GM21526 (cell line): Measurements from ENCODE around the gene ARHGEF16.

Source experiments
- ATAC-seq: cut with Tn5 transposase; IDR thresholded peaks from one replicate; pipeline ENCODE4 v1.9.1; 2021; ENCODE audit warnings: moderate library complexity; ENCODE audit not compliant: unreplicated experiment, low FRiP score

The ARHGEF16 gene

DNA sequence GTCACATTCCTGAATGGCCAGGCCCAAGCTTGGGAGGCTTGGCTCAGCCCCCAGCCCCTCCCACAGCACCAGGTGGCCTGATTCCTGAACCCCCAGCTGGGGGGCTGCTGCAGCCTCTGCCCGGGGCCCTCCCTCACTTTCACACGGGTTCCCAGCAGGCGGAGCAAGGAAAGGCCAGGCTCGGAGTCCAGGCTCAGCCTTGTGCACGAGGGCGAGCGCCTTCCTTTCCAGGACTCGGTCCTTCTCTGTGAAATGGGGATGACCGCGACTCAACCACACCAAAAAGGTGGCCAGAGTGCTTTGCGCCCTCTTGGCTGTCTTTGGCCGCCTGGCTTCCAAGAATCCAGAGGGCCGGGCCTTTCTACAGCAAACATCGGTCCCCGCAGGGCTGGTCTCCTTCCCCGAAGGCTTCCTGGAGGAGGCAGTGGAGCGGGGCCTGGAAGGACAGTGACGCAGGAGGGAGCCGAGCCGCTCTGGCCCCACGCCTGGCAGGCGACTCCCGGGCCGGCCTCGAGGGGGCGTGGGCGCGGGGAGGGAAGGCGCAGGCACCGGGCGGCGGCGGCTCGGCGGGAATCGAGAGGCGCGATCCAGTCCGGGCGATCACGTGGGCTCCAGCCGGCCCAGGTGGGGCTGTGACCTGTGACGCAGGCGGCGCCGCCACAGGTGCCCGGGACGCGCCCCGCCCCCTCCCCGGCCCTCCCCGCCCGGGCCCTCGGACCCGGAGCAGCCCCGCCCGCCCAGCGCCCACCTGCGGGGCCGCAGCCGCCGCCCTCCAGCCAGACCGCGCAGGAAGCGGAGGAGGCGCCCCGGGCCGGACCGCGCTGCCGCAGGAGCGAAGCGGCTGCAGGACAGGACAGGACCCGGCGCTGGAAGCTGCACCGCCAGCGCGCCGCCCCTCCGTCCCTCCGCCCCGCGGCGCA is at the start of gene ARHGEF16:
Gene ARHGEF16 (plus strand): TSS at position 775 of the 920 bp plus-strand sequence. CDS start 8,420 bp downstream, outside the sequence.
- ATAC-seq, result no peak

DNA sequence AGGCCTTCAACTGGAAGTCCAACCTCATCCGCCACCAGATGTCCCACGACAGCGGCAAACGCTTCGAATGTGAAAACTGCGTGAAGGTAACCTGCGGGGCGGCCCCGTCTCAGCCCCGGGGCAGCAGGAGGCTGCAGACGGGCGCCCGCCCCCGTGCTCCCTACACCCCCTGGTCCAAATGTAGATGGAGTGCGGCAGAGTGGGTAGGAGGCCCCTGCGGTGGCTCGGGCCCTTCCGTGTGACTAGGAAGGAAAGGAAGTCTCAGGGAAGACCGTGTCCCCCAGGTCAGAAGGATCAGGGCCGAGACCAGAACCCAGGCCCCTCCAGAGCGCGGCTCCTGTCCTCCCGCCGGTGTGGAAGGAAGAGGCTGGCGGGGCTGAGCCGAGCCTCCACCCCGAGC is 49.7 kb upstream of the ARHGEF16 start:
- no peak for ATAC-seq

DNA sequence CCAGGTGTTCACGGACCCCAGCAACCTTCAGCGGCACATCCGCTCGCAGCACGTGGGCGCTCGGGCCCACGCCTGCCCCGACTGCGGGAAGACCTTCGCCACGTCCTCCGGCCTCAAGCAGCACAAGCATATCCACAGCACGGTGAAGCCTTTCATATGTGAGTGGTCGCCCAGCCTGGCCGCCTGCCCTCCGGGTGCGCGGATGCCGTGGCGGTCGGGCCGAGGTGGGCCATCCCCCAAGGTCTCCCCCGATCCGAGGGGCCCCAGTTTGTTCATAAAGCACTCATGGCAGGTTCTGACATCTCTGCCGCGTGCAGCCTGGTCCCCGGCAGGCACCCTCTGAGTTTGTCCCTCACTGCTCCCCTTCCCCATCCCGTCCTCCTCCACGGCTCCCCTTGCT is 49.0 kb upstream of the ARHGEF16 start:
- ATAC-seq, result no peak

DNA sequence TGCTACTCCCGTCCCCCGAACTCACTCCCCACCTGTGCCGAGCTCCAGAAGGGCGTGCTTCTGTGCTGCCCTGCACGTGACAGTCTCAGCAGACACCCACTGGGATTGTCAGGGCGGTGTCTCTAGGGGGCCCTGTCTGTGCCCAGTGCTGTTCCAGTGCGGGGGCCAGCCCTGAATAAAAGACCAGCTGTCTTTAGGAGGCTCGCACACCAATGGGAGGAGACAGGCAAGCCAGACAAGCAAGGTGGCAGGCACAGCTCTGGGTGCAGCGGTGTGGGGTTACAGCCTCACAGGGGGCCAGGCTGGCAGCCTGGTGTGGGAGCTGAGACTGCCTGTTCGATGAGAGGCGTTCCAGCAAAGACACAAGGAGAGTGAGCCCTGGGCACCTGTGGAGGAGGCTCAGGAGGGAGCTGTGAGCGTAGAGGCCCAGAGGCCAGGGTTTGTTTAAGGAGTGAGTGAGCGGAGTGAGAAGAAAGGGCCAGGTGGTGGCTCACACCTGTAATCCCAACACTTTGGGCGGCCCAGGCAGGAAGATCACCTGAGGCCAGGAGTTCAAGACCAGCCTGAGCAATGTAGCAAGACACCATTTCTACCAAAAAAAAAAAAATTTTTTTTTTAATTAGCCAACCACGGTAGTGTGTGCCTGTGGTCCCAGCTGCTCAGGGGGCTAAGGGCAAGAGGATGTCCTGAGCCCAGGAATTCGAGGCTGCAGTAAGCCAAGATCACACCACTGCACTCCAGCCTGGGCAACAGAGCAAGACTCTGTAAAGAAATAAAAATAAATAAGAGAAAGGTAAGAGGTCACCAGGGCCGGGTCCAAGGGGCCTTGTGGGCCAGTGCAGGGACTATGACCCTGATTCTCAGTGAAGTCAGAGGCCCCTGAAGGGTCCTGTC is 48.2 kb upstream of the ARHGEF16 start:
- no peak for ATAC-seq

DNA sequence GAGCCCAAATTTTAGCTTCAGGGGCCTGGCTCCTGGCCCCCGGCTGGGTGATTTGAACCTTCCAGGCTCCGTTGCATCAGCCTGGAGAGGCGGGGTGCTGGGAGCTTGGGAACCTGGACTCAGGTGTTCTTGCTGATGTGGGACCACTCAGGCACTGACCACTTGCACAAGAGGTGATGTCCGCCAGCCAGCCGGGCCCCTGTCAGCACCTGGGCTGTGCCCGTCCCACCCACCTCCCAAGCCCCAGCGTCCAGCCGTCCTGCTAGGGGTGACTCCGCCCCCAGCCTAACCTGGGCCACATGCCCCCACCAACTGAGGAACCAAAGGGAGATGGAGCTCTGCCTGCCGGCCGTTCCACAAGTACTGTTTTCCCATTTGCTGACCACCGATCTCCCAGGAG is 47.4 kb upstream of the ARHGEF16 start:
- ATAC-seq, result no peak

DNA sequence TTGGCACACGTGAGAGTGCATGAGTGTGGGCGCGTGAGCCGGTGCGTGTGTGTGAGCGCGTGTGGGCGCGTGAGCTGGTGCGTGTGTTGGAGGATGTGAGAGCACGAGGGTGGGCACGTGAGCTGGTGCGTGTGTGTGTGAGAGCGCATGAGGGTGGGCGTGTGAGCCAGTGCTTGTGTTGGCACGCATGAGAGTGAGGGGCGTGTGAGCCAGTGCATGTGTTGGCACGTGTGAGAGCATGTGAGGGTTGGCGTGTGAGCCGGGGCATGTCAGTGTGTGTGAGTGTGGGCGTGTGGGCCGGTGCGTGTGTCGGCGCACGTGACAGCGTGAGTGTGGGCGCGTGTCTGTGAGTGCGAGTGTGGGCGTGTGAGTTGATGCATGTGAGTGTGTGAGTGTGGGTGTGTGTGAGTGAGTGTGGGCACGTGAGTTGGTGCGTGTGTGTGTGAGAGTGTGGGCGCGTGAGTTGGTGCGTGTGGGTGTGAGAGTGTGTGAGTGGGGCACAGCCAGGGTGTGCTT is 45.7 kb upstream of the ARHGEF16 start:
- no peak for ATAC-seq

DNA sequence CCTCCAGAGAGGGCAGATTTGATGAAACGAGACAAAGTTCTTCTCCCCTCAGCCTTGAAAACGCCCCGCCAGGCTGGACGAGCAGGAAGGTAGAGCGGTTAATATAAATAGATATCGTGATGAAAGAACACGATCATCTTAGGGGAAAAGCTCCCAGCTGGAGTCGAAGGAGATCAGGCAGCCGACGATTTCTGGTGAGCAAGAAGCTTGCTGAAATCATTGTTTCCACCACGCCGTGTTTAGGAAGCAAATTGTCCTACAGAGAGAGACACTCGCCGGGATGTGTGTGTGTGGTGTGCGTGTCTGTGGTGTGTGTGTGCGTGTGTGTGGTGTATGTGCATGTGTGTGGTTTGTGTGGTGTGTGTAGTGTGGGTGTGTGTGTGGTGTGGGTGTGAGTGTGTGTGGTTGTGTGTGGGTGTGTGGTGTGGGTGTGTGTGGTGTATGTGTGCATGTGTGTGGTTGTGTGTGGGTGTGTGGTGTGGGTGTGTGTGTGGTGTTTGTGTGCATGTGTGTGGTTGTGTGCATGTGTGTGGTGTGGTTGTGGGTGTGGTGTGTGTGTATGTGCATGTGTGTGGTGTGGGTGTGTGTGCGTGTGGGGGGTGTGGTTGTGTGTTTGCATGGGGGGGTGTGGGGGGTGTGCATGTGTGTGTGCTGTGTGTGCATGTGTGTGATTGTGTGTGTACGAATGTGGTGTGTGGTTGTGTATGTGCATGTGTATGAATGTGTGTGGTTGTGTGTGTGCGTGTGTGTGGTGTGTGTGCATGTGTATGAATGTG is 44.9 kb upstream of the ARHGEF16 start:
- ATAC-seq, result no peak

DNA sequence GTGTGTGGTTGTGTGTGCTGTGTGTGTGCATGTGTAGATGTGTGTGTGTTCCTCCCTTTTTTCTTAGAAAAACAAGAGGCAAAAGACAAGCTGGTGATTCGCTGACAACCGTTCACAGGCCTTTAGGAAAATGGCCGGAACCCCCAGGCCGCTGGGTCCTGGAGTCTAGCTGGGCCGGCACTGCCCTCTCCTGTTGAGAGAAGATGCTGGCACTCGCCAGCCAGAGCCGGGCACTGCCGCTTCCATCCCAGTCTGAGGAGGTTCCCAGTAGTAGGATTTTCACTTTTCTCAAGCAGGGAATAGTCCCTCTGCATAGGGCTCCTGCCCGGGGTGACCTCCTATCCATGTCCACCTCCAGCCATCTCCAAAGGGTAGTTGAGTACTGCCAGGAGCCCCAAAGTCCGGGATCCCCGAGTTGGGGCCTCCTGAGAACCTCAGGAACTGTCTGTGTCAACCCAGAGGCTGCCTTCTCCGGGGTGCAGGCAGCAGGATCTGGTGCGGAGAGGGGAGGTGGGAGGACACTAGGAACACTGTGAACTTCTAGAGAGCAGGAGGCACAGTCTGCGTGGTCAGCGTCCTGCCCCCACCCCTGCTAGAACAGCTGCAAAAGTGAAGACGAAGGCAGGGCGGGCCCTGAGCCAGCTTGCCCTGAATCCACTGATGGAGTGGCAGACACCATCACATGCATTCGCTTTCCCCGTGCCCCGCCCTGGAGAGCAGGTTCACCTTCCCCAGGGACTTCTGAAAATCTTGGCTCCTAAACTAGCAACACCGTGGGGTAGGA is 44.1 kb upstream of the ARHGEF16 start:
- no peak for ATAC-seq

DNA sequence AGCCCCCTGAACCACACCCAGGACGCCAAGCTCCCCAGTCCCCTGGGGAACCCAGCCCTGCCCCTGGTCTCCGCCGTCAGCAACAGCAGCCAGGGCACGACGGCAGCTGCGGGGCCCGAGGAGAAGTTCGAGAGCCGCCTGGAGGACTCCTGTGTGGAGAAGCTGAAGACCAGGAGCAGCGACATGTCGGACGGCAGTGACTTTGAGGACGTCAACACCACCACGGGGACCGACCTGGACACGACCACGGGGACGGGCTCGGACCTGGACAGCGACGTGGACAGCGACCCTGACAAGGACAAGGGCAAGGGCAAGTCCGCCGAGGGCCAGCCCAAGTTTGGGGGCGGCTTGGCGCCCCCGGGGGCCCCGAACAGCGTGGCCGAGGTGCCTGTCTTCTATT is 42.7 kb upstream of the ARHGEF16 start:
- ATAC-seq, result no peak

DNA sequence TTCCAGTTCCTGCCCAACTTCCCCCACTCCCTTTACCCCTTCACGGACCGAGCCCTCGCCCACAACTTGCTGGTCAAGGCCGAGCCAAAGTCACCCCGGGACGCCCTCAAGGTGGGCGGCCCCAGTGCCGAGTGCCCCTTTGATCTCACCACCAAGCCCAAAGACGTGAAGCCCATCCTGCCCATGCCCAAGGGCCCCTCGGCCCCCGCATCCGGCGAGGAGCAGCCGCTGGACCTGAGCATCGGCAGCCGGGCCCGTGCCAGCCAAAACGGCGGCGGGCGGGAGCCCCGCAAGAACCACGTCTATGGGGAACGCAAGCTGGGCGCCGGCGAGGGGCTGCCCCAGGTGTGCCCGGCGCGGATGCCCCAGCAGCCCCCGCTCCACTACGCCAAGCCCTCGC is 42.1 kb upstream of the ARHGEF16 start:
- no peak for ATAC-seq

DNA sequence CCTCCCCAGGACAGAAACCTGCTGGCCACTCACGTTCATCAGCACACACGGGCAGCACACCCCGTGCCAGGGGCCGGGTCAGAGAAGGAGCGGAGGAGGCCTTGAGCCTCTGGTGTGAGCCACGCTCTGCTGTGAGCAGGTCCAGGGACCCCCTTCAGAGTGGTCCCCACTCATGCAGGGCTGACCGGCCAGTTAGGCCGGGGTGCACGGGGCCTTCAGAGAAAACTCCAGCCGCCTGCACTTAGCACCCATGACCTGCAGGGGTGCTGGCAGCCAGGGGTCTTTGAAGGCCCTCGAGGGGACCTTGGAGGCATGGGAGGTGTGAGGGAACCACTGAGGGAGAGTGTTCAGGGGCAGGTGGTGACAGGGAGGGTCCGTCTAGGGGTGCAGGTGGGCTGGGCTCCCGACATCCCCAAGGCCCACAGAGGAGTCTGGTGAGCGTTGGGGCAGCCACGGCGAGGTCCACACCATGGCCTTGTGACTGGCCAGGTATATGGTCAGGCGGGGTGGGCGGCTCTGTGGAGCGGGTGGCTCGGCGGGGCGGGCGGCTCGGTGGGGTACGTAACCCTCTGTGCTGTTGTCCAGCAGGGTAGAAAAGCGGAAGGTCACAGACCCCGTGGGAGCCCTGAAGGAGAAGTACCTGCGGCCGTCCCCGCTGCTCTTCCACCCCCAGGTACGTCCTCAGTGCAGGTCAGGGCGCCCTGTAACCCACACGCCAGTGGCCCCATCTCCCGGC is 40.3 kb upstream of the ARHGEF16 start:
- no peak for ATAC-seq

DNA sequence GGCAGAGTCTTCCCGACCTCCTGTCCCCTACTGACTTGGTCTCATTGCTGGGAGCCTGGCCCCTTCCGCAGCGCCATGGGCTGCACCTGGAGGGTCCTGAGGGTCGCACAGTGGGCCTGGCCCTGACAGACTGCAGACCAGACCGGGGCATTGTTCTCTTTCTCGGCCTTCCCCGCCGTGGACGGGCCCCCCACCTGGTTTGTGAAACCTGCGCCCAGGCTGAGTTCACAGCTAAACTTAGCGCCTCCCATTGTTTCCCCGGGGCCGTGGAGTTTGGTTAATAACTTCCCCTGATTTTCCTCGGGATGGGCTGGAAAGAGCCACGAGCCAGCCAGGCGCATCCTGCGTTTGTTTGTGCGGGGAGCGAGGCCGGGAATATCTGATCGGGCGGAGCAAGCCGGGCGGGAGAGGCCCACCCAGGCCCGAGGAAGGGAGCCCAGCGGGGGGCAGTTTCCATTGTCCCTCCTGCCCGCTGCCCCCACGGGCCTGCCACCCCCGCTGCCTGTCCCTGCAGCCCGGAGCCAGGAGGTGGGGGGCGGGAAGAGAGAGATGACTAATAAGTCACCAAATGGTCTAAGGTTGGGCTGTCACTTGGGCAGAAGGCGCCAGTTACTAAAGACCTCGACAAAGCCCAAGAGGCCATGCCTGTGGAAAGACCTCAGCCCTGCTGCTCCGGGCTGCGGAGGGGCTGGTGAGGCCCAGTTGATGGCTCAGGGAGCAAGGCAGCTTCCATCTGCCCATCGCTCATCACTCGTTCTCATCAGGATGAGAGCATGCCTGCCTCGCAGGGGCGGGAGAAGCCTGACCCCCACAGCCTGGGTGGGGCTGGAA is 39.0 kb upstream of the ARHGEF16 start:
- ATAC-seq, result no peak

DNA sequence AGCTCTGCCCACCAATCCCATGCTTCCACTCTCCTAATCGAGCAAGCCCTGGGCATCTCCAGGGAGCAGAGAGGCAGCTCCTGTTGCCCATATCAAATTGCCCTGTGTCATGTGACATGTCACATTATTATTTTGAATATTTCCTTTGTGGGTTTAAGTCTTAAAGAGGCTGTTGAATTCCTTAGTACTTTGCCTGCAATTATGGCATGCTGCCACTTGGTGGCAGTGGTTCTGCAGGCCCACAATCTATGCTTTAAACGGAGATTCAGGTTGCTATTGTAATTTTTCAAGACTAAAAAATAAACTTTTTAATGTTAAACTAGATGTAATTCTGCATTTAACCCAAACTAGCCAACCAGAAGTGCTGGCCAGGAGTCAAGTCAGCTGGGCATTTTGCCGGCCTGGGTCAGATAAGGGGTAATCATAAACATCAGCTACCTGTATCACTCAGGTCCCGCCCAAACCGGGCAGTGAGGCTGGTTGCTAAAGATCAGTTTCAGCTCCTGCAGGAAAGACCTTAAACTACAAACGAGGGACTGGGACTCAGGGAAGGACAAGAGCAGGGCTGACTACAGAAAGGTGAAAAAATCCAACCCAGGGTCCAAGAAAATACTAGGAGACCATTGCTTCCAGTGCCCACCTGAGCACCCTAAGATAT is 37.3 kb upstream of the ARHGEF16 start:
- no peak for ATAC-seq

DNA sequence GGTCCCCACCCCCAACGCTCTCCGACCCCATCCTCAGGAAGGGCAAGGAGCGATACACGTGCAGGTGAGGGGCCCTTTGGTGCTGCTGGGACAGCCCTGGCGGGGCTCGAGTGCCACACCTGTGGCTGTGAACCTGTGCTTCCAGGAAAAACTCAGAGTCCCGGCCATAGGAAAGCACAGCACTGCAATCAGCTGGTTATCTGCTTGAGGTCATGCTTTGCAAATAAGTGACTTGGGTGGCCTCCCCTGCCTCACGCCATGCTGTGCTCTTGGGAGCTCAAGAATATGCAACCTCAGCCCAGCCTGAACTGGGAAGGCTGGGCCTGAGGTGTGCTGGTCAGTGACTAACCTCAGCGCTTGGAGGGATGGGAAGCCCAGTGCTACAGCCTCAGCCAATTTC is 36.5 kb upstream of the ARHGEF16 start:
- no peak for ATAC-seq

DNA sequence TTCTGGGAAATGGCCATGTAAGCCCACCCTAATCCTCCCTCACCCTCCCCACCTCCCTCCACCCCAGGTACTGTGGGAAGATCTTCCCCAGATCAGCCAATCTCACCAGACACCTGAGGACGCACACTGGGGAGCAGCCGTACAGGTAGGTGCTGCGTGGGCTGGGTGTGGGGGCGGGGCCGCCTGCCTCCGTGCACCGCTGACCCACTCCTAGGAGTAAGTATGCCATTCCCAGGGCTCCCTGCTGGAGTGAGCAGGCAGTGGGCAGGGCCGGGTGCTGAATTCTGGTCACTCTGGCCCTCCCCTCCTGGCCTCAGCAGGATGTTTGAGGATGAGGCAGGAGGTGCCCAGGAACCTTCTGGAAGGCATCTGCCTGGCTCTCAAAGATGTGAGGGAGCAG is 35.9 kb upstream of the ARHGEF16 start:
- no peak for ATAC-seq

DNA sequence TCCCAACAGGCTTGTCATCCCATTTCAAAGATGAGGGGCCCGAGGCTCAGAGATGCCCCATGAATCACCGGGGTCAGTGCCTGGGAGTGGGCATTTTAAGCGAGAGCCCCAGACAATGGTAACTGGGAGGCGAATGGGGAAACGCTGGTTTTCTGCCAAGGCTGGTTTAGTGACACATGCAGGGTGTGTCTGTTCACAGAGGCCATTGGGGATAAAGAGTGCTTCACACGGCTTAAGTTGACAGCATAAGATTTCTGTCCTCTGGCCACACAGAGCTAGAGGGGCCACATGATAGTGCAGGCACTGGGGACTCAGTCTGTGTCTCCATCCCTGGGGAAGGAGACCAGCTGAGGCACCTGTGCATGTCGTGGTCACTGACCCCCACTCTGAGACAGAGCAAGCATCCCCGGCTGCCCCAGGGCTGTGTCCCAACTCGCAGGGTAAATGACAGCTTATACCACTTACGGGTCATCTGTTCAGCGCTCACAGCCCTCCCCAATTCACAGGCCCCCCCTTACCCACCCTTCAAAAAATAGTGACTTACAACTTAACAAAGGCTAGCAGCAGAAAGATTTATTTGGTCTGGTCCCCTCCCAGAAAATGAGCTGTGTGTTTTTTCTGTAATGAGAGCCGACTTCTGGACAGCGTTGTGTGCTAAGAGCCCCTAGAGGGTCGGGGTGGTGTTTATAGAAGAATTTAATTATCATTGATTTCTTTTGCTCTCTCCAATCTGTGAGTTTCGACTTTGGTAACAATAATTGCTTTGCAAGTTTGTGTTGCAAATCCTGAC is 34.9 kb upstream of the ARHGEF16 start:
- ATAC-seq, result no peak
